ENCODE results near the gene HES1. TPM values are rescaled to one million over a fixed set of nuclear protein-coding genes. Genes with fewer than 3 reads are reported as not detected.

The HES1 gene
- polyA plus RNA-seq, 3 donors = 0.17 to 66.6 (median 0.26) TPM

GRCh38 chr3:194097141-194097882 lies 38.6 kb upstream of the HES1 start:
- Mint-ChIP-seq H3K27ac (no peak overlapping the region), H3K4me1 (peaks cover 29% of the 10 kb centered on the region), H3K9me3 (peaks cover 0 to 1% (median 0%) of the 10 kb centered on the region in 7 donors), H3K4me3 (no peak overlapping the region), H3K36me3 (no peaks in the 10 kb centered on the region), H3K27me3 (ENCODE audit: low read depth in 3 of 3) (peaks cover 9 to 19% (median 10%) of the 10 kb centered on the region in 3 donors)
- TF ChIP-seq CTCF (IDR thresholded peaks at IDR 0.05) = no peak
- no peak overlapping the region for H3K9ac ChIP-seq (ENCODE audit: insufficient read depth, low read length, poor library complexity, severe bottlenecking)
- H3K4me1 ChIP-seq (ENCODE audit: control insufficient read depth in 1 of 2, insufficient read depth in 2 of 2, low read length in 2 of 2) = peaks cover 9 to 21% of the 10 kb centered on the region in 2 donors
- H3K4me2 ChIP-seq (replicated peaks; ENCODE audit: extremely low read depth, low read length, poor library complexity, severe bottlenecking) = no peak overlapping the region
- H2AFZ ChIP-seq (ENCODE audit: insufficient read depth, low read depth, low read length, poor library complexity, severe bottlenecking) = no peak overlapping the region
- peaks cover 0 to 8% of the 10 kb centered on the region in 2 donors for H3K27me3 ChIP-seq (ENCODE audit: control insufficient read depth in 2 of 2, insufficient read depth in 2 of 2, low read length in 2 of 2)
- no peak overlapping the region for H3K27ac ChIP-seq (ENCODE audit: low read depth in 1 of 2, low read length in 2 of 2)
- no peaks in the 10 kb centered on the region for H3K9me3 ChIP-seq (replicated peaks in 1 of 2; ENCODE audit: control insufficient read depth in 1 of 2, insufficient read depth in 1 of 2, low read length in 2 of 2)
- 91% methylated on average over 12 of the region's 14 CpGs for WGBS (ENCODE audit: insufficient coverage)
- no peaks in the 10 kb centered on the region for H4K20me1 ChIP-seq (ENCODE audit: insufficient read depth, low read length)
- H3K36me3 ChIP-seq (replicated peaks in 1 of 2; ENCODE audit: control insufficient read depth in 1 of 2, insufficient read depth in 2 of 2, low read length in 2 of 2) = no peaks in the 10 kb centered on the region
- no peak for DNase-seq
- no peak overlapping the region for H3K4me3 ChIP-seq (replicated peaks in 1 of 3; ENCODE audit: low read depth in 2 of 3, low read length in 3 of 3)
- intact Hi-C loops (cut with micrococcal nuclease) = no loop called here
- H3K79me2 ChIP-seq (ENCODE audit: insufficient read depth, low read length) = no peaks in the 10 kb centered on the region

GRCh38 chr3:194098081-194098842 lies 37.7 kb upstream of the HES1 start:
- no peaks in the 10 kb centered on the region for H4K20me1 ChIP-seq (ENCODE audit: insufficient read depth, low read length)
- no peak overlapping the region for H3K4me2 ChIP-seq (replicated peaks; ENCODE audit: extremely low read depth, low read length, poor library complexity, severe bottlenecking)
- Mint-ChIP-seq H3K36me3 (no peaks in the 10 kb centered on the region), H3K4me3 (no peak overlapping the region), H3K27me3 (ENCODE audit: low read depth in 3 of 3) (peaks cover 9 to 19% (median 10%) of the 10 kb centered on the region in 3 donors), H3K27ac (peak overlapping the region in 1 of 7 donors; percentile 42), H3K4me1 (peaks cover 27% of the 10 kb centered on the region), H3K9me3 (peaks cover 0 to 1% (median 0%) of the 10 kb centered on the region in 7 donors)
- H3K4me1 ChIP-seq (ENCODE audit: control insufficient read depth in 1 of 2, insufficient read depth in 2 of 2, low read length in 2 of 2) = peaks cover 9 to 21% of the 10 kb centered on the region in 2 donors
- H3K27me3 ChIP-seq (ENCODE audit: control insufficient read depth in 2 of 2, insufficient read depth in 2 of 2, low read length in 2 of 2) = peaks cover 0 to 8% of the 10 kb centered on the region in 2 donors
- TF ChIP-seq CTCF (IDR thresholded peaks at IDR 0.05) = no peak
- peak in 2 of 3 donors; percentile 26 to 52 for DNase-seq
- no peak overlapping the region for H3K9ac ChIP-seq (ENCODE audit: insufficient read depth, low read length, poor library complexity, severe bottlenecking)
- intact Hi-C loops (cut with micrococcal nuclease) = no loop called here
- H3K27ac ChIP-seq (ENCODE audit: low read depth in 1 of 2, low read length in 2 of 2) = no peak overlapping the region
- 46% methylated on average over 2 of the region's 10 CpGs for WGBS (ENCODE audit: insufficient coverage)
- no peaks in the 10 kb centered on the region for H3K9me3 ChIP-seq (replicated peaks in 1 of 2; ENCODE audit: control insufficient read depth in 1 of 2, insufficient read depth in 1 of 2, low read length in 2 of 2)
- peak overlapping the region; percentile 18 for H2AFZ ChIP-seq (ENCODE audit: insufficient read depth, low read depth, low read length, poor library complexity, severe bottlenecking)
- H3K4me3 ChIP-seq (replicated peaks in 1 of 3; ENCODE audit: low read depth in 2 of 3, low read length in 3 of 3) = no peak overlapping the region
- no peaks in the 10 kb centered on the region for H3K36me3 ChIP-seq (replicated peaks in 1 of 2; ENCODE audit: control insufficient read depth in 1 of 2, insufficient read depth in 2 of 2, low read length in 2 of 2)
- H3K79me2 ChIP-seq (ENCODE audit: insufficient read depth, low read length) = no peaks in the 10 kb centered on the region

All from CD14-positive monocyte (primary cell).